GM12873 (cell line): Measurements from ENCODE around the gene DLGAP5.

Experiments
- TF ChIP-seq, protein P1 (sequence below): IDR thresholded peaks from 2 replicates; pipeline ENCODE4 v1.5.1; 2012; ENCODE audit warnings: low read depth, mild to moderate bottlenecking, moderate library complexity, low read length, control low read depth; ENCODE audit not compliant: insufficient read depth; ENCODE audit errors: missing control alignments

The DLGAP5 gene

DNA sequence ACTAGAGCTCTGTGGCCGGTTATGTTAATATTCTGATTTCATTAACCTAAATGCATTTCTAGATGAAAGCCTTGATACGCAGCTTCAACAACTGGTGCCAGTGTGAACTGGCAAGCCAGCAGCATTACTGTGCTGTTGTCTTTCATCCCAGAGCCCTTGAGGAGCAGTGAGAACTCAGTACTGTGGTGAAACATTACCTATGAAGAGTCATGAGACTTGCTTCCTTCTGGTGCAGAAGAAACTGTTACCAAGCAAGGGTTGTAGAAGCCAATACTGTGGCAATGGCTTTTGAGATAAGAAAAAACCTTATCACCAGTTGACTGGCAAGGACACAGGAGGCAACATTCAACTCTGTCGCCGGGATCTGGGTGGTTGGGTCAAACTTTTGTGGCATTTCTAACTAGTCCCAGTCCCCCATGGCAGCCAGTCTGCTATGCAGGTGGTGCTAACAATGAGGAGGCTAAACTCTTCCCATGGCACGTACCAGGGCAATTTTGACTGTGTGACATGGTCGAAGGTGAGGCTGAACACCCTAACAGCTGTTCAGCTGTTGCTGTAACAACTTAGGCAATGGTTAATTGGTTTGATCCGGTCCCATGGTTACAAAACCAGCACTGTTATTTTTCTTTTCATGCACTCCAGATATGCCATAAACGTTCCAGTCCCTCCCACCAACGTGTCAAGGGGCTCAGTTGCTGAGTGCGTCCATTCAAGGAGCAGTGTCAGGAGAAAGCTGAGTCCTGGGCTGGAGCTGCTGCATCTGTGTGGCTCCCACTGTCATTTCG, 74.9 kb downstream of the DLGAP5 start:
- TF ChIP-seq, protein P1, sequence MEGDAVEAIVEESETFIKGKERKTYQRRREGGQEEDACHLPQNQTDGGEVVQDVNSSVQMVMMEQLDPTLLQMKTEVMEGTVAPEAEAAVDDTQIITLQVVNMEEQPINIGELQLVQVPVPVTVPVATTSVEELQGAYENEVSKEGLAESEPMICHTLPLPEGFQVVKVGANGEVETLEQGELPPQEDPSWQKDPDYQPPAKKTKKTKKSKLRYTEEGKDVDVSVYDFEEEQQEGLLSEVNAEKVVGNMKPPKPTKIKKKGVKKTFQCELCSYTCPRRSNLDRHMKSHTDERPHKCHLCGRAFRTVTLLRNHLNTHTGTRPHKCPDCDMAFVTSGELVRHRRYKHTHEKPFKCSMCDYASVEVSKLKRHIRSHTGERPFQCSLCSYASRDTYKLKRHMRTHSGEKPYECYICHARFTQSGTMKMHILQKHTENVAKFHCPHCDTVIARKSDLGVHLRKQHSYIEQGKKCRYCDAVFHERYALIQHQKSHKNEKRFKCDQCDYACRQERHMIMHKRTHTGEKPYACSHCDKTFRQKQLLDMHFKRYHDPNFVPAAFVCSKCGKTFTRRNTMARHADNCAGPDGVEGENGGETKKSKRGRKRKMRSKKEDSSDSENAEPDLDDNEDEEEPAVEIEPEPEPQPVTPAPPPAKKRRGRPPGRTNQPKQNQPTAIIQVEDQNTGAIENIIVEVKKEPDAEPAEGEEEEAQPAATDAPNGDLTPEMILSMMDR = no peak

DNA sequence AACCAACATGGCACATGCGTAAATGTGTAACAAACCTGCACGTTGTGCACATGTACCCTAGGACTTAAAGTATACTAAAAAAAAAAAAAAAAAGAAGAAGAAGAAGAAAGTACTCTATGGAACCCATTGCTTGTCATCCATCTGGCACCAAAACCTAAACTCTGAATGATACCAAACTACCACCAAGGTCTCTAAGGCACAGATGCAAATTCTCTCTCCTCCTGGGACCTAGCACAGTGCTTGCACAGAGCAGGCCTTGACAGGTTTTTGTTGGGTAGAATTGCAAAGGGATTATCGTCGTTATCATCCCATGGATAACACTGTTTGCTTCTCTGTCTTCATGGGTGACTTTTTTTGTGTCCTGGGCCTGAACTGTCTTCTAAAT, 75.5 kb downstream of the DLGAP5 start:
- TF ChIP-seq, protein P1 = no peak

GRCh38 chr14:55115460-55115859, 75.9 kb downstream of the DLGAP5 start:
- TF ChIP-seq, protein P1 = no peak

DNA sequence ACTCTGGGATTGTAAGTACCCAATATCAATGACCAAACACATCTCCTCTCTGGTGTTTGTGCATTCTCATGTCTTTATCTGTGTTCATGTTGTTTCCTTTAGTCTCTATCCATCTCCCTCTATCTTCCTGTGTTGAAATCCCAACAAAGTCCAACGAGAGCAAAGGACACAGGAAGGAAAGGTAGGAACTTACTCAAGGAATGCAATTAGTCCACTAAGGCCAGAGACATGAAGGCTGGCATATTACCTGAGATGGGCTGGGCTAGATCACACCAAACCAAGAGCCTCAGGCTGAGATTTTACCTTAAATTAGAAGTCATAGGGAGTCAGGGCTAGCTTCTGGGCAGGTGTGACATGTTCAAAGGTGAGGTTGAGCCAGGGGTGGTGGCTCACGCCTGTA, 76.7 kb downstream of the DLGAP5 start:
- TF ChIP-seq, protein P1 = no peak

- TF ChIP-seq, protein P1 = peak; percentile 4
These were observed 80.2 kb downstream of the DLGAP5 start for GRCh38 chr14:55111122-55111708.

- TF ChIP-seq, protein P1 = no peak
These were observed 81.5 kb downstream of the DLGAP5 start for GRCh38 chr14:55109836-55110235.

DNA sequence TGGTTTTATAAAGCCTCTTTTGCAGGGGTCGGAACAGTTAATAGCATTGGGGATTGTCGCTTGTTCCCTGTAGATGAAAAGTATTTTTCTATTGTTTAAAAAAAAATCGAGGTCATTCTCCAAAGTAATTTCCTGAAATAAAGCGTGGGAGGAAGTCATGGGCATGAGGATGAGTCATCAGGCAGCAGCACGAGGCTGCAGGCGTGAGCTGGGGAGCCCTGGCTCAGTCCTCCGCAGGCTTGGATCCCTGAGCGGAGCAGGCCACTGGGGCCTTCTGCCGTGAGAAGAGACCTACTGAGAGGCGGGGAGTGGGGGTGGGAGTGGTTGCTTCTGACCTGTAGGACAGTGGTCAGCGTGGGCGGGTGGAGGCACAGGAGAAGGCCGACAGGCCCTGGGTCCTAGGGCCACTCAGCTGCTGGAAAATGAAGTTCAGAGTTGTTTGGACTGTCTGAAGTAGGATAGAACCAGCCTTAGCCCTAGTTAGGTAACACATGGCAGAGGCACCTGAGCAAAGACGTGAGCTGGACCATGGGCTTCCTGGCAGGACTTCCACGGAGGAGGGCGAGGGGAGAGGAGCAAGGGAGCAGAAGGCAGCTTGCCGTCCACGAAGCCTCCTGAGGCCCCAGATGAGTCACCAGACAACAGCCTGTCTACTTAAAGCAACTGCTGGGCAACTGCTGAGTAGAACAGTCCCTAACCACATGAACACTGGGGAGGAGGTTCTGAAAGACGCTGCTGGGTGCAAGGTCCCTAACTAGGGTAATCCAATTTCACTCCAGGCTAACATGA, 83.4 kb downstream of the DLGAP5 start:
- TF ChIP-seq, protein P1 = no peak
